GM10266 (cell line): Measurements from ENCODE around the gene PSMB10.

Experiments
- DNase-seq: peaks from one replicate; pipeline ENCODE4 v3.0.0; 2012; ENCODE audit errors: extremely low spot score
- CTCF ChIP-seq: IDR thresholded peaks from 2 replicates; pipeline ENCODE4 v1.5.1; 2012; ENCODE audit warnings: mild to moderate bottlenecking, low read depth; ENCODE audit not compliant: control insufficient read depth, insufficient read depth; ENCODE audit errors: missing control alignments

Gene PSMB10

DNA sequence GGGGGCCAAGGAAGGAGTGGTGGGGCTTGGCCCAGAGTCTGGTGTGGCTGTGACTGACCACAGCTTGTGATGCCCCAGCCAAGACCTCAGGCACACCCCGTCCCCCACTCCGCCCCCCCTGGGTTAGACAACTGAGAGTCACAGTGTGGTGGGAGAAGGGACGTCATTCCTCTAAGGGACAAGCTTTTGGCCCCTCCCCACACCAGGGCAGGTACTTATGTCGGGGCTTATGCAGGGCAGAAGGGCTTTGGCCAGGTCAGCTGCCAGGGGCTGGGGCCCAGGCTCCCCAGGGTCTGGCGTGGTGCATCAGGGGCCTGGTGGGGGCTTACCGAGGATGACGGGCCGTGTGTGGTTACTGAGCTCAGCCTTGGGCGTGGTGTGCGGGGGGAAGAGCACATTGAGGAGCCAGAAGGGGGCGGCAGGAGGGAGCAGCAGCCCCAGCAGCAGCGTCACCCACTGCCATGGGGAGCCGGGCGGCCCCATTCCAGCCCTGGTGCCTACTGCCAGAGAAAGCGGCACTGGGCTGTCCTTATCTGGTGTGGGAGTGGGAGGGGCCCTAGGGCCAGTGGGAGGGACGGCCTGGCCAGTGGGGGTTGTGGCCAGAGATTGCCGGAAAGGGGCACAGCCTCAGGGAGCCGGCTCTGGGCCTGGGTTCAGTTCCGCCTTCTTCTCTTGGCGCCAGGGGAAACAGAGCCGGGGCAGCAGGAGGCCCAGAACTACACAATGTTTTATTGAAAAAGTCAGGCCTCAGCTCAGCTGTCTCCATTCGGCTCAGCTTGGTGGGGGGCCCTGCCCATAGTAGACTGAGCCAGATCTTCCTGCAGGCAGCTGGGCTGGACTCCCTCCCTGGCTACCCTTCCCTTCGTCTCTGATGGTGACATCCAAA lies 7.2 kb upstream of the PSMB10 start, which contains the start of gene LCAT:
LCAT (minus strand) TSS at position 502 of the 886 bp plus-strand sequence; CDS start at position 483, 19 bp downstream.
- no peak for TF ChIP-seq CTCF

DNA sequence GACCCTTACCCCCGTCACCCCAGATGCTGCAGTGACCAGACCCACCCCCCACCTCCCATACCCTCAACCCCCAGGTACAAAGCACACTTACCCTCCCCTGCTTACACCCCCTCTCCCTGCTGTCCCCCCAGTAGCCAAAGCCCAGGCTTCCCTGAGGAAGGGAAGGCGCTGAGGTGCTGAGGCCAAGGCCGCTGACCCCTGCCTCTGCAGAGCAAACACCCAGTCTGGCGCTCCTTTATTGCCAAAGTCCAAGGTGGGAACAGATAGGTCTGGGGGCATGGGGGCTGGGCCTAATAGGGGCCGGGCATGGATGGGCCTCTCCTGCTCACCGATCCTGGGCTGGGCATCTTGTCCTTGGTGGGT lies 6.6 kb upstream of the PSMB10 start:
- DNase-seq: no peak
- TF ChIP-seq CTCF: no peak

More for the DNA sequence above, 7.2 kb upstream of the PSMB10 start, which contains the start of gene LCAT:
- no peak for DNase-seq

GRCh38 chr16:67942510-67943255 lies 6.0 kb upstream of the PSMB10 start:
- no peak for TF ChIP-seq CTCF
- DNase-seq: no peak

DNA sequence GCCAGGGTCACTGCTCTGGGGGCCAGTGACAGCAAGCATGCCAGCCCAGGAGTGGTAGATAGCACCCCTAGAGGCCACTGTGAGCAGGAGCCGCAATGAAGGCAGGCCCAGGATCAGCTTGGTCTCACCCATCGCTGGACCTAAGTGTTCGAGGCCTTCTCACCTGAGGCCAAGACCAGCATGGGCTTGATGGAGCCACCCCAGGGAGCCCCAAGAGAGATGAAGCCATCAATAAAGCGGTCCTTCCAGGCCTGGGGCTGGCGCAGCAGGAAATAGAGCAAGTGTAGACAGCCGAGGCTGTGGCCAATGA lies 5.5 kb upstream of the PSMB10 start:
- peak; percentile 76 for DNase-seq
- peak; percentile 79 for TF ChIP-seq CTCF

- DNase-seq: peak; percentile 21
- TF ChIP-seq CTCF: no peak
Measured at GRCh38 chr16:67941469-67942199, 5.0 kb upstream of the PSMB10 start.

- DNase-seq: no peak
- TF ChIP-seq CTCF: no peak
Measured at GRCh38 chr16:67940446-67941089, 3.9 kb upstream of the PSMB10 start.
